HG02885 (cell line): ENCODE results near the gene CTBP1.

Experiments used
- ATAC-seq: cut with Tn5 transposase; IDR thresholded peaks from one replicate; pipeline ENCODE4 v1.9.1; 2021; ENCODE audit warnings: mild to moderate bottlenecking; ENCODE audit not compliant: unreplicated experiment, poor library complexity

The CTBP1 gene

GRCh38 chr4:1251773-1252066 lies 2.8 kb upstream of the CTBP1 start:
- no peak for ATAC-seq

DNA sequence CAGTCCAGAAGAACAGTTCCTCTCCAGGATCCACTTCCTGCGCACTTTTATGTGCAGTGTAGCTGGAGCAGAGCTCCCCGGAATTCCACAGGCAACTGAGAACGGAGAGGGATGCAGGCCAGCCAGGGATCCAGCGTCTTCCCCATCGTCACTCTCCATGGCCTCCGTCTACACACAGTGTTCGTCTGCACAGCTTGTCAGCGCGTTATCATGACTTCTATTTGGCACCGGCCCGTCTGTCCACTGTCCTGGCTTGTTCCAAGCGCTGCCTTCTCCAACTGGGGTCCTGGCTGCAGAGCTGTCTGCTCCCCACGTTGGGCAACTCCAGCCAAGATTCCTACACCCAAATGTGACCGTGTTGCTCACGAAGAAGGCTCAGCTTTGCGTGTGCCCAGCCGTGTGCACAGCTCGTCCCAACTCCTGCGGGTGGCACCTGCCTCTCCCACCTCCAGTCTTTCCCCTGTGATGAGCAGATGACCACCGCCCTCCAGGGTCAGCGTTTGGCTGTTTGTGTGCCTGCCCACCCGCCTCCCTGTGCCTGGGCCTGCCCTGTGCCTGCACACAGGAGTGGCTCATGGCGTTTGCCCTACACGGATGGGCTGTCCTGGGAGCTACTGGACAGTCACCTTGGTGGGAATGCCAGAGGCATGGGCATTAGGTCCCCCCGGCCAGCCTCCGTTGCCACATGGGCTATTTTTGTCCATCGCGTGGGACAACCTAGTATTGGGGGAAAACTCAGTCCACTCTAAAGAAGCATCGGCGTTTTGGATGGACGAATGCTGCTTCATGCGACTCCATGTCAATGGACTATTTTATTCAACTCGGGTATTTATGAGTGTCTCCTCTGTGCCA lies 2.2 kb upstream of the CTBP1 start:
- no peak for ATAC-seq

- ATAC-seq = no peak
Observed at GRCh38 chr4:1250527-1250812, 1.5 kb upstream of the CTBP1 start.

DNA sequence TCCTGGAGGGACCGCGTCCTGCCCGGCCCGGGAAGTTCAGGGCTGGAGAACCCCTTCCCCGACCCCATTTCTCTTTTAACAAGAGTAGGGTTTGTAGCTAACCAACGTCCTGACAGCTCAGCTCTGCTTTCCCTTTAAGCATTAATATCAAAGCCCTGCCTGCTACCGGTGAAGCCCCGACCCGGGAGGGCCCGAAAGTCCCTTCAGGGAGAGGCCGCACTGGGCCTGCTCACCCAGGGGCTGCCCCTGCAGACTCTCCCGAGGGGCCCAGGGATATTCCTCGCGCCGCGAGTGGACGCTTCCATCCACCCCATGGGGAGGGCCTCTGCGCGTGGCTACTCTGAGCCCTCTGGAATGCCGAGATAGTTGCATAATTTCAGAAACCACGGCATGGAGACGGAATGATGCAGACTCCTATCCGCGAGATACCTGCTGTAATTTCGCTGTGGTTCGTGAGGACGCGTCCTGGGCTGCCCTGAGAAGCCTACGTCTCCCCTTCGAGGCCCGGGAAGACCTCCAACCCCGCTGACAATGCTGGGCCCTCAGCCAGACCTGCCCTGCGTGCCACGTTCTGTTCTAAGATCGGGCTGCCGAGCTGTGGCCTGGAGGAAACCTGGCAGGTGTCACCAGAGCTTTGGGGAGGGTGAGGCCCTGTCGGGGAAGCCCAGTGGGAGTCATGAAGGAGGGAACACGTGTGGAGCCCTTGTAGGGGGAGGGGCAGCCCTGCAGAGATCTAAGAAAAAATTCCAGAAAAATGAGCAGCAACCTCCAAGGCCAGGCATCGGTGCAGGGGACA lies 999 bp upstream of the CTBP1 start:
- peak; percentile 2 for ATAC-seq

- peak; percentile 58 for ATAC-seq
Observed at GRCh38 chr4:1249148-1249730, 309 bp upstream of the CTBP1 start.

- ATAC-seq = no peak
Observed at GRCh38 chr4:1247864-1248244, 1.1 kb downstream of the CTBP1 start.

DNA sequence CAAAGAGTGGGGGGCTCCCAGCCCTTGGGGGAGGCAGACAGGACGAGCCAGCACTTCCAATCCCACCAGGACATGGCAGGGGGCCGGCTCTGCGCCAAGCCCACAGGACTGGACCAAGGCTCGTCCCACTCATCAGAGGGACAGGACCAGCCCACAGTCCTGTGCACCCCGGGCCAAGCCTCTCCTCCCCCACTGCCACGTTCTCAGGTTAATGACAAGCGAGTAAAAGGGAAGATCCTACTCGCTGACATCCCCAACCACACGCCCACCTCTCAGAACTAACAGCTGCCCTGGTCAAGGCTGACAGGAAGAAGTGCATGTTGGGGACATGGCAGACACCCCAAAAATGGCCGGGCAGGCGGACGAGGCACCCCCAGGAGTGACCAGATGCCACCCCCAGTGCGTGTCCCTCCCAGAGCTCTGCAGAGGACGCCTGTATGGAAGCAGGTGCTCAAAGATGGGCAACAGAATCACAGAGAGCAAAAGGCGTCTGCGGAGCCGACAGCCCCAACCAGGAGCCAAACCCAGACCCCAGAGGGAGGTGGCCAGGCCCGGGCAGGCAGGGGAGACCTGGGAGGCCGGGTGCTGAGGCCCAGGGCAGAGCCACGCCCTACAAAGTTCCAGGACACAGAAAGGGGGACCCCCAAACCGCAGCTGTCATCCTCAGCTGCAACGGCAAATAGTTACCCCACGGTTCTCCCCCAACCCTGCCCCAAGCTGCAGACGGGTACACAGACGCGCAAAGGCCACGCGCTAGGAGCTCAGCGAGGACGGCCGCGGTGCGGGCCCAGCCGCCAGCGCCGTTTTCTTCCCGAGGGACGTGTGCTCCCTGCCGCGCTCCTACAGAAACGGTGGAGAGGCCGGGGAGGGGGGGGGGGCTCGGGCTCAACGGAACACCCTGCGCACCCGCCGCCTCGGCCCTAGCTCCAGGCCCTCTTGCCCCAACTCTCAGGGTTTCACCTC lies 1.7 kb downstream of the CTBP1 start:
- no peak for ATAC-seq

- no peak for ATAC-seq
Observed at GRCh38 chr4:1246111-1246881, 2.6 kb downstream of the CTBP1 start.

- ATAC-seq = no peak
Observed at GRCh38 chr4:1245481-1246051, 3.4 kb downstream of the CTBP1 start.

- no peak for ATAC-seq
Observed at GRCh38 chr4:1244978-1245471, 3.9 kb downstream of the CTBP1 start.

DNA sequence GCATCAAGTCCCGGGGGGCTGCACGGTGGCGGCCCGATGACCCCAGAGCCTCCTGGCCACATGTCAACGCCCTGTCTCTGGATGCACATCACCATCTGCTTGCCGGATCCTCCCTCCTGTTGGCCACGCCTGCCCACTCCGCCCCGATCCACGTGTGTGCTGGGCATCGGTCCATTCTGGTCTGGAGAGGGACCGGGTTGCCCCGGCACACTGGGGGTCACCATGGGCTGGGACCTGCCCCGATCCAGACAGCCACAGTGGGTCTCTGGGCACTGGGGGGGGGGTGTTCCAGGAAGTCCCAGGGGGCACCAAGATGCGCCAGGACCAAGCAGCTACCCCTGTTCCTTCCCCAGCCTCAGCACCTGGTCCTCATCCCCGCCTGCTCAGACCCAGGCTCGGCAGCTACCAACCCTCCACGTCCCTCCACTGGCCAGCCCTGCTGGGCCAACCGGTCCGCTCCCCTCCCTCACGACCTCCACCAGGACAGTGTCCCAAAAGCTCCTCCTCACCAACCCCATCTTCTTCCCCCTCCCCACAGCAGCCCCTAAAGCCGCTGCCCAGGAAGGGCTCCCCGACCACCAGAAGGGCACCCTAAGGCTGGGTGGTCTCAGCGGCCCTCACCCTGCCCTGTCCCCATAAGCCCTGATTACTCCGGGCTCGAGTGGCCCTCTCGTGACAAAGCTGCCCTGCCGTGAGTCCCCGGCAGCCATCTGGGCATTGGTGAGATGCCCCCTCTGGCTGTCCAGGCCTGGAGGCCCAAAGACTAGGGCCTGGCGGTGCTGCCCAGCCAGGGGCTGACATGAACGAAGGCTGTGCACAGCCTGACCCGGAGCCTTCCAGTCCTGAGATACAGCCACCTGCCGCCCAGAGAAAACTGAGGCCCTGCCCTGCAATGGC lies 4.6 kb downstream of the CTBP1 start:
- ATAC-seq = no peak

DNA sequence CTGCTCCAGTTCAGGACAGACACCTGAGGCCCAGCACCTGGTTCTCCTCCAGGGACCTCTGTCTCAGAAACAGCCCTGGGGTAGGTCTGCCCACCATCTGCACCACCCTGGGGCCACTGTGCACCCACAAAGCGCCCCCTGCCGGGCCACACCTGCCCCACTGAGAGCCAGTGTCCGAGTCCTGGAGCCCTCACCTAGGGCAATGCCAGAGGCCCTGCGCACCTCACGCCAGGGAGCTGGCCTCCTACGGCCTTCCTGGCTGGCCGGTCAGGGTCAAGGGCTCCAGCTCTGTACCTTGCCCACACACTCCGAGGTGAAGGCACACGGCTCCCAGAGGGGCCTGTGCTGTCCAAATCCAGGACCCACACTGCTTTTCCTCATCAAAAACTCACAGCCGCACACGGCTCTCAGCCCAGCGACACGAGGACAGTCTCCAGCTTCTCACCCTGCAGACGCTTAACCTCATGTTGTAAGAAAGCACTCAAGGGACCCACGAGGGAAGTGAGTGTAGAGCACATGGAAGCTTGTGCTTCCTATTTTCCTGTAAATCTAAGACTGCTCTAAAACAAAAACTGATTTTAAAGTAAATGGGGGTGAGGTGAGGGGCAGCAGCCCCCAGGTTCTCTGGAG lies 5.4 kb downstream of the CTBP1 start:
- no peak for ATAC-seq

- no peak for ATAC-seq
Observed at GRCh38 chr4:1242506-1243450, 6.2 kb downstream of the CTBP1 start.

DNA sequence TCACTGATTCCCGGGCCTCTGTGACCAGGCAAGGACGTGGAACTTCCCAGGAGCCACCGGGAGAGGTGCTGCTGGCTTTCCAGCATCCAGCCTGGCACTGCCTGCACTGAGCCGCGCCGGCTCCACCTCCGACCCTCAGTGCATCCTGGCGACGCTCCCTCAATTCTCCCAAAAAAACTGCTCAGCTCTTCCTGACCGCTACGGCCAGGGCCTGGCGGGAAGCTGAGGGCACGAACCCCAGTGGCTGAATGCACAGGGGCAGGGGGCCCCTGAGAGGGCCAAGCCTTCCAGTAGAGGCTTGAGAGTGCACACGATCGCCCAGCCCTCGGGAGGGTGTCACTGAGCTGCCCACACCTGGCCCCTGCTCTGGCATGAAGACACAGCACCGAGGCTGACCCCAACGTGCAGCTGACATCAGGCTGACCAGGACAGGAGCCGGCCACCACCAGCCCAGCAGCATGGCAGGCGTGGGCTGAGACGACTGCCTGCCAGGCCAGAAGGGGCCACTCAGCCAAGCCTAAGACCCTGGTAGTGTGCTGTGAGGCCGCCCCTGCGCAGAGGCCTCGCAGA lies 6.9 kb downstream of the CTBP1 start:
- no peak for ATAC-seq

- no peak for ATAC-seq
Observed at GRCh38 chr4:1241466-1241935, 7.4 kb downstream of the CTBP1 start.

DNA sequence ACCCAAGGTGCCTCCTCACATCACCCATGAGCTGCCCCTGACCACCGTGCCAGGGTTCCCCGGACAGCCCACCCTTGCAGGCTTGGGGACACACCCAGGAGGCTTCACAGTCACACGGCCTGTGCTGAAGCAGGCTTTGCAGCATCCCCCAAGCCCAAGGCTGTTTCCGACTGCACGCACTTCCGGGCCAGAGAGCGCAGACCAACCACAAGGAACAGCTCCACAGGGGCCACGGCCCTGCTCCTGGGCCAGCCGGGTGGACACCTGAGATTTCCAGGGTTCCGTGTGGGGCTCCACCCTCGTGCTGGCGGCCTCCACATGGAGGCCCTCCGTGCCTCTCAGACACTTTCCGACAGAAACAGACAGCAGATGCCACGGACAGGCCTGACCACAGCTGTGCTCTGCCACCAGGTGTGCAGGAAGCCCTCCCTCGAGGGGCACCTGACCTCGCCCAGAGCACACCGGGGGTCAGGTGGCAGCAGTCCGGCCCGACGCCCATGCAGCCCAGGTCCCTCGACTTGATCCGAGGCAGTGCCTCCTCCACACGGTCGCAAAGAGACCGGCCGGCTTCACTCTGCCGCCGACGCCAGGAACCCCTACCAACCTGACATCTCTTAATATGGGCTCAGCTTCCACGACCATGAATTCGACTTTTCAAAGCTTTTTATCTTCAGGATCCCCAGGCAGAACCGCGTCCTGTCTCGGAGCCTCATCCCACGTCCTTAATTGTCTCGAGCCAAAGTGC lies 8.0 kb downstream of the CTBP1 start:
- no peak for ATAC-seq
